Measurements from ENCODE around the gene PCA3.

The PCA3 gene

GRCh38 chr9:76835571-76836283 is 71.5 kb downstream of the PCA3 start:
- no peak for DNase-seq

Data from stimulated activated CD4-positive, alpha-beta T cell treated with anti-CD3 and anti-CD28 coated beads, Interleukin-15, amount 100 ng/mL, for 24 hours (primary cell).